ENCODE data around the gene LCN2. TPM values are rescaled to one million over a fixed set of nuclear protein-coding genes. Genes with fewer than 3 reads are reported as not detected.
A peak's percentile ranks its signal among the peaks of the same experiment; 100 is the strongest.

Gene LCN2
- total RNA-seq, 2 donors from 2014 or later: not detected

GRCh38 chr9:128117613-128118471 lies 31.4 kb upstream of the LCN2 start:
- Histone ChIP-seq H3K4me3 (no peak overlapping the region), H3K27me3 (no peaks in the 10 kb centered on the region), H3K36me3 (peaks cover 38% of the 10 kb centered on the region), H3K27ac (no peak overlapping the region), H3K4me1 (peaks cover 0 to 5% of the 10 kb centered on the region in 2 donors), H3K9me3 (no peaks in the 10 kb centered on the region)
- TF ChIP-seq, protein P1, sequence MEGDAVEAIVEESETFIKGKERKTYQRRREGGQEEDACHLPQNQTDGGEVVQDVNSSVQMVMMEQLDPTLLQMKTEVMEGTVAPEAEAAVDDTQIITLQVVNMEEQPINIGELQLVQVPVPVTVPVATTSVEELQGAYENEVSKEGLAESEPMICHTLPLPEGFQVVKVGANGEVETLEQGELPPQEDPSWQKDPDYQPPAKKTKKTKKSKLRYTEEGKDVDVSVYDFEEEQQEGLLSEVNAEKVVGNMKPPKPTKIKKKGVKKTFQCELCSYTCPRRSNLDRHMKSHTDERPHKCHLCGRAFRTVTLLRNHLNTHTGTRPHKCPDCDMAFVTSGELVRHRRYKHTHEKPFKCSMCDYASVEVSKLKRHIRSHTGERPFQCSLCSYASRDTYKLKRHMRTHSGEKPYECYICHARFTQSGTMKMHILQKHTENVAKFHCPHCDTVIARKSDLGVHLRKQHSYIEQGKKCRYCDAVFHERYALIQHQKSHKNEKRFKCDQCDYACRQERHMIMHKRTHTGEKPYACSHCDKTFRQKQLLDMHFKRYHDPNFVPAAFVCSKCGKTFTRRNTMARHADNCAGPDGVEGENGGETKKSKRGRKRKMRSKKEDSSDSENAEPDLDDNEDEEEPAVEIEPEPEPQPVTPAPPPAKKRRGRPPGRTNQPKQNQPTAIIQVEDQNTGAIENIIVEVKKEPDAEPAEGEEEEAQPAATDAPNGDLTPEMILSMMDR (IDR thresholded peaks at IDR 0.05): peak; percentile 100
- peak; percentile 91 for DNase-seq (ENCODE audit: low spot score)

DNA sequence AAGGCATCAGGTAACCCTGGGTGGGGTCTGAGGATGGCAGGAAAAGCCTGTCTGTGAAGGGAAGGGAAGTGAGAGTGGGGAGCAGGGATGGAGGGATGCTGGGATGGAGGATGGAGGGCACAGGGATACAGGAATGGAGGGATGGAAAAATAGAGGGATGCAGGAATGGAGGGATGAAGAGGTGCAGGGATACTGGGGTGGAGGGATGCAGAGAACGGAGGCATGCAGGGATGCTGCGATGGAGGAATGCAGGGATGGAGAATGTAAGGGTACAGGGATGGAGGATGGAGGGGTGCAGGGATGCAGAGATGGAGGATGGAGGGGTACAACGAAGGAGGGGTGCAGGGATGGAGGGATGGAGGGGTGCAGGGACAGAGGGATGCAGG lies 30.8 kb upstream of the LCN2 start:
- no peak overlapping the region for H3K4me3 ChIP-seq
- TF ChIP-seq, protein P1 (IDR thresholded peaks at IDR 0.05): no peak
- H3K9me3 ChIP-seq: no peaks in the 10 kb centered on the region
- H3K36me3 ChIP-seq: peaks cover 44% of the 10 kb centered on the region
- no peak overlapping the region for H3K27ac ChIP-seq
- peaks cover 0 to 5% of the 10 kb centered on the region in 2 donors for H3K4me1 ChIP-seq
- DNase-seq (ENCODE audit: low spot score): no peak
- H3K27me3 ChIP-seq: no peaks in the 10 kb centered on the region

GRCh38 chr9:128118971-128119665 lies 30.1 kb upstream of the LCN2 start:
- no peak for DNase-seq (ENCODE audit: low spot score)
- no peak overlapping the region for H3K27ac ChIP-seq
- no peaks in the 10 kb centered on the region for H3K9me3 ChIP-seq
- H3K27me3 ChIP-seq: no peaks in the 10 kb centered on the region
- peaks cover 0 to 5% of the 10 kb centered on the region in 2 donors for H3K4me1 ChIP-seq
- H3K4me3 ChIP-seq: no peak overlapping the region
- H3K36me3 ChIP-seq: peaks cover 43% of the 10 kb centered on the region
- TF ChIP-seq, protein P1 (IDR thresholded peaks at IDR 0.05): no peak

DNA sequence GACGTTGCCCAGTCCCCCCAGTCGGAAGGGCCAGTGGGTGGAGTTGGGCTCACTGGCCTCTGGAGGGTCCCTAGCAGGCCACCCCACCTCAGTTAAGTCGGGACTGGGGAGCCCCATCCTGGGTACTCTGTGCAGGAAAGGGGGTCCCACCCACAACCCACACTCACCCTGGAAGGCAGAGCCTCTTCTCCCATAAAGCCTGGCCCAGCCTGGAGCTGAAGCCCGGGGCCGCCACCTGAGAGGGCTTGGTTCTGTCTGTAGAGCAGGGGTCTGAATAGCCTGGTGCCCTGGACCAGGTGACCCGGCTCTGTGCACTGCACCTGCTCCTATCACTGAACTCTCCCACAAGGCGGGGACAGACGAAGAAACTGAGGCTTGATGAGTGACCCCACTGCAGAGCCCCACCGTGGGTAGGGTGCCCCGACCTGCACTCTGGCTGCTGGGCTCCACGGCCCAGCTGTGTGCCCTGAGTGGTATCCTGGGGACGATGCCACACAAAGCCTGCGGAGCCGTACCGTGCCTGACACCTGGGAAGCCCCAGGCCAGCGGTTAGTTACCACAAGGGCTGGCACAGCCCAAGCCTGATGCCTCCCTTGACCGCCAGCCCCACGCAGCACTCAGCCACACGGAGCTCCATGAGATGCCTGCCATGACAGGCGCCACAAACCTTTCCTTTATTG lies 29.1 kb upstream of the LCN2 start:
- H3K27me3 ChIP-seq: no peaks in the 10 kb centered on the region
- DNase-seq (ENCODE audit: low spot score): no peak
- peaks cover 42% of the 10 kb centered on the region for H3K36me3 ChIP-seq
- TF ChIP-seq, protein P1 (IDR thresholded peaks at IDR 0.05): no peak
- H3K4me3 ChIP-seq: no peak overlapping the region
- no peaks in the 10 kb centered on the region for H3K9me3 ChIP-seq
- H3K4me1 ChIP-seq: peaks cover 0 to 8% of the 10 kb centered on the region in 2 donors
- no peak overlapping the region for H3K27ac ChIP-seq

GRCh38 chr9:128120741-128121465 lies 28.4 kb upstream of the LCN2 start:
- DNase-seq (ENCODE audit: low spot score): no peak
- Histone ChIP-seq H3K9me3 (no peaks in the 10 kb centered on the region), H3K4me3 (no peak overlapping the region), H3K27me3 (no peaks in the 10 kb centered on the region), H3K4me1 (peaks cover 0 to 15% of the 10 kb centered on the region in 2 donors), H3K36me3 (peaks cover 42% of the 10 kb centered on the region), H3K27ac (no peak overlapping the region)
- TF ChIP-seq, protein P1 (IDR thresholded peaks at IDR 0.05): no peak

Measured in right atrium auricular region (tissue), 2 donors.